GM19468 (cell line): ENCODE results near the gene HAVCR2.
A peak's percentile ranks its signal among the peaks of the same experiment; 100 is the strongest.

ENCODE experiments used
- ATAC-seq: cut with Tn5 transposase; IDR thresholded peaks from one replicate; pipeline ENCODE4 v1.9.1; 2021; ENCODE audit warnings: mild to moderate bottlenecking, moderate library complexity, moderate number of reproducible peaks; ENCODE audit not compliant: unreplicated experiment; ENCODE audit errors: extremely low read depth

HAVCR2 gene

GRCh38 chr5:157108976-157109375, at the start of gene HAVCR2:
HAVCR2 (minus strand) TSS chr5:157109044; CDS start chr5:157108983, 61 bp downstream.
- peak; percentile 85 for ATAC-seq

GRCh38 chr5:157157293-157157891, 48.5 kb upstream of the HAVCR2 start:
- no peak for ATAC-seq

GRCh38 chr5:157155297-157155696, 46.5 kb upstream of the HAVCR2 start:
- ATAC-seq: no peak

GRCh38 chr5:157150995-157151394, 42.2 kb upstream of the HAVCR2 start:
- no peak for ATAC-seq

DNA sequence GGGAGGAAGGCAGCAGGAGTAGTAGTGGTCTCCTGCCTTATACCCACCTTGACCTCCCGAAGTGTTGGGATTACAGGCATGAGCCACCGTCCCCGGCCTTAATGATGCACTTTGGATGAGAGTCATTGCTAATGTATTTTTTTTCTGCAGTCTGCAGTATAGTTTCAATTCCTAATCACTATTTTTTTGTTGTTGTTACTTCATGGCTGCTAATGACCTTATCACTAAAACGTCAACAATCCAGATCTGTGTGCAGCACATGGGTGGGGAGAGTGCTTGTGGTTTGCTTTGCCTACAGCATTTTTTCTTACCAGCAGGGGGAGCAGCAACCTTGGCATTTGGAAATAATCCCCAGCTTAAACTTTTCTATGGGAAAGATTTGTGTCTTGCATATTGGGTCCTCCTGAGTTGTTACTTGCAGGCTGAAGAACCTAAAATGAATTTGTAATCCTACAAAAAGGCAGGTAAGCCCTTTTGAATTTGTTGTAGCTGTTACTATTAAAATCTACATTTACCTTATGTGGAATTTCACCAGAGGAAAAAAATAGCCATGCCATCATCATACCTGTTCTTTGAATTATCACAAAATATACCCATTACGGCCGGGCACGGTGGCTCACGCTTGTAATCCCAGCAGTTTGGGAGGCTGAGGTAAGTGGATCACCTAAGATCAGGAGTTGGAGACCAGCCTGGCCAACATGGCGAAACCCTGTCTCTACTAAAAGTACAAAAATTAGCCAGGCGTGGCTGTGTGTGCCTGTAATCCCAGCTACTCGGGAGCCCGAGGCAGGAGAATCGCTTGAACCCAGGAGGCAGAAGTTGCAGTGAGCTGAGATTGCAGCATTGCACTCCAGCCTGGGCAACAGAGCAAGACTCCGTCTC, 40.1 kb upstream of the HAVCR2 start:
- ATAC-seq: peak; percentile 58

- ATAC-seq: peak; percentile 5
Measured at GRCh38 chr5:157143127-157143971, 34.5 kb upstream of the HAVCR2 start.

DNA sequence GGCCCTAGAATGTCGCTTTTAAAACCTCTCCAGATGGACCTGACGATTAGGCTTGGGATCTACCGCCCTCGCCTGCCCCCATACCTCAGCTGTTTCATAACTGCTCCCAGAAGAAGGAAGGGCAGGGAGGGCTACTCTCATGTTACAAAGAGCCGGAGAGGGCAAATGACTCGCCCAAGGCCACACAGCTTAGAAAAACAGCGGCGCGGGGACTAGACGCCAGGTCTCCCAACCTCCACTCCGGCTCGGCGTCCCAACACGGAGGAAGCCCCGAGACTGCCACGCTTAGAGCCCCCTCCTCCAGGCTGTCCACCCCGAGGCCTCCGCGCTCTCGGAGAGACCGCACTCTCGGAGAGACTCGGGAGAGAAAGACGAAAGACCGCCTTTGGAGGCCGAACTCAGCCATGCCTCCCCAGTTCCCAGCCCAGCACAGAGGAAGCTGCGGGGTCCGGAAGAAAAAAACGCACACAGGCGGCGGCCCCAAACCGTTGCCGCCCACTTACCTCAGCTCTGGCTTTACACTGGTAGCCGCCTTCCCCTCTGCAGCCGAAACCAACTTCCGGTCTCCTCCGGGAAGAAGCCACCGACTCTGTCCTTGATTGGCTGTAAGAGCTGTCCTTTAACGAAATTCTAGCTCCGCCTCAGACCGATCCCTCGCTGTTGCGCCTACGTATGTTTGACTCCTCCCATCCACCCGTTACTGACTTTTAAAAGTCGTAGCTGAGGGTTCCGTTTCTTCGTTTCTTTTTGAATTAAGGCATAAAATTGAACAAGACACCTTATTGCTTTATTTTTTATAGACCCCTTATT, 33.7 kb upstream of the HAVCR2 start, which contains the start of gene MED7:
MED7 (minus strand) TSS at position 549 of the 810 bp plus-strand sequence. CDS start 3,434 bp downstream, outside the sequence.
- ATAC-seq: peak; percentile 99

- no peak for ATAC-seq
Measured at GRCh38 chr5:157137691-157138090, 28.8 kb upstream of the HAVCR2 start.

DNA sequence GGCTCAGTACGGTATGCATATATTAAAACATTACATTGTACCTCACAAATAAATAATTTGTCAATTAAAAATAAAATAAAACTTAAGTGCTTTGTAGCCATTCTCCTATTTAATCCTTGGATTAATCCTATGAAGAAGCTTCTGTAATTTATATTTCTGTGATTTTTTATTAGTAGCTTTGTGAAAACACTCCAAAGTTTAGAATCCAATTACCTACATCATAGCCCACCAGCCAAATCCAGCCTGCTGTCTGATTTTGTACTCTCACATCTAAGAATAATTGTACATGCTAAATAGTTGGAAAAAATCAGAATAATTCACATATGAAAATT, 23.4 kb upstream of the HAVCR2 start:
- no peak for ATAC-seq

GRCh38 chr5:157130925-157131324, 22.1 kb upstream of the HAVCR2 start:
- no peak for ATAC-seq

DNA sequence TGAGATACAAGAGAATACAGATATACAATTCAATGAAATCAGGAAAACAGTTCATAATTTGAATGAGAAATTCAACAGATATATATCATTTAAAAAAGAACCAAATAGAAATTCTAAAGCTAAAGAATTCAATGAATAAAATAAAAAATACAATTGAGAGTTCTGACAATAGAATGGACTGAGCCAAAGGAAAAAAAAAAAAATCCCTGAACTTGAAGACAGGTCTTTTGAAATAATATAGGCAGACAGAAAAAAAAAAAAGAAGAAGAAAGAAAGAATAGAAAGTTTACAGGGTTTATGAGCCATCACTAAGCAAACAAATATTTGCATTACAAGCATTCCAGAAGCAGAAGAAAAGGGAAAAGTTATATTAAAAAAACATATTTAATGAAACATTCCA, 12.9 kb upstream of the HAVCR2 start:
- no peak for ATAC-seq

DNA sequence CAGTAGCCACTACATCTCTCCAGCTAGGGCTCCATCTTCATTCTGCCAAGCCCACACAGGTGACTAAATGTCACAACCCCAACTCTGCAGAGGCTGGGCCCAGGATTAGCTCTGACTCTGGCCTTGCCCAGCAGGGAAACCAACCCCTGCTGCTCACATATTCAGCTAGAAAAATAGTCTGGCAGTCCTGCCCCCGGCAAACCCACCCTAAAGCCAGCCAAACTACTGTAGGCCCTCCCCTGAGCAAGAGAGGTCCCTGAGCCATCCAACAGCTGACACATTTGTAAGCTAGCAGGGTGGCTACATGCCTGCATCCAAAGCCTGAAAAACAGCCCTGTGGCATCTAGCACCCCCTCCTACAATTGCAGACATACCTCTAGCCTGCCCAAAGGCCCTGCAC, 11.3 kb upstream of the HAVCR2 start:
- no peak for ATAC-seq

GRCh38 chr5:157116483-157116954, 7.7 kb upstream of the HAVCR2 start:
- peak; percentile 78 for ATAC-seq

GRCh38 chr5:157115502-157115901, 6.7 kb upstream of the HAVCR2 start:
- ATAC-seq: no peak

DNA sequence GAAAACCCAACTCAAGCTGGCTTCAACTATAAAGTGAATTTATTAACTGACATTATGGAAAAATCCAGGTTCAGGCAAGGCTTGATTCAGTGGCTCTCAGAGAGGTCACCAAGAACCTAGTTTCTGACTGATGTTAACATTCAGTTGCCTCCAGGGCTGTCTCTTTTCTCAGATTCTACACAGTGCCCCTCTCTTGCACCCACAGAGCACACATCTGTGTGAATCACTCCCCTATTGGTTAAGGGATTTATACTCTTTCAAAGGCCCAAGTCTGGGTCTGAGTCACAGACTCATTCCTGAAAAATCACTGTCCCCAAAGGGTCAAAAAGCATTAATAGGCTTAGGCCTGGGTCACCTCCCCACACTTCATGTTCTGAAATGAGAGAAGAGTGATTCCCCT, 6.2 kb upstream of the HAVCR2 start:
- ATAC-seq: no peak

GRCh38 chr5:157113002-157113401, 4.2 kb upstream of the HAVCR2 start:
- no peak for ATAC-seq

DNA sequence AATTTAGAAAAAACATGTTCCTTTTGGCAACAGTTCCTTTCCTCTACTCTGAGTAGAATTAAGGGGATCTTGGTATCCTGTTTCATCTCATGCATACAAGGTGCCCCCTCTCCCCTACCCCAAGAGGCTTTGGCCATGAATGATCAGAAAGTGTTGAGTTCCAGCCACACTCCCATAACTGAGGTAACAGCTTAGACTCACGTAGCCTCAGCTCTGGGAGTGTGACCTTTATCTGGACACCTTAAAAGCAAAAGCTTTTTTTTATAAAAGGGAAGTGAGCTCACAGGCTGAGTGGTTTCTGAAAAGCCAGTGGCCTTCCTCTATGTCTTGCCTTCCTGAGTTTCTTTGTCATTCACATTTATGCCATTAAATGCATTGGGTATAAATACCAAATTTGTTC, 900 bp upstream of the HAVCR2 start:
- ATAC-seq: peak; percentile 62

DNA sequence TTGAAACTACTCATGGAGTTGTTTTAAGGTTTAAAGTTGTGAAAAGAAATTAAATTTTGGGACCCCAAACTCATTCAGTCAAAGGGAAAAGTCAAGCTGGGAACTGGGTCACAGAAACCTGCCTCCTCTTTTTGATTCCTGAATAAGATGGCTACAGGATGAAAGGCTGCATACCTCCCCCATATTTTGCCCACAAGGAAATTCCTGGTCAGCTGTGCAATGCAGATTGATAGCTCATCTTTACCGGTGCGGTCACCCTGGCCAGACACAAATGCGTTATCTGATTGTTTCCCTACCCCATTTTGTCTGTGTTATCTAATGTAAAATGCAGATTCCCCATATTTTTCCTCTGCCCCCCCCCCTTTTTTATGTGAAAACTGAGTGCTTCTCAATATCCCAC, 1.3 kb downstream of the HAVCR2 start:
- ATAC-seq: no peak

DNA sequence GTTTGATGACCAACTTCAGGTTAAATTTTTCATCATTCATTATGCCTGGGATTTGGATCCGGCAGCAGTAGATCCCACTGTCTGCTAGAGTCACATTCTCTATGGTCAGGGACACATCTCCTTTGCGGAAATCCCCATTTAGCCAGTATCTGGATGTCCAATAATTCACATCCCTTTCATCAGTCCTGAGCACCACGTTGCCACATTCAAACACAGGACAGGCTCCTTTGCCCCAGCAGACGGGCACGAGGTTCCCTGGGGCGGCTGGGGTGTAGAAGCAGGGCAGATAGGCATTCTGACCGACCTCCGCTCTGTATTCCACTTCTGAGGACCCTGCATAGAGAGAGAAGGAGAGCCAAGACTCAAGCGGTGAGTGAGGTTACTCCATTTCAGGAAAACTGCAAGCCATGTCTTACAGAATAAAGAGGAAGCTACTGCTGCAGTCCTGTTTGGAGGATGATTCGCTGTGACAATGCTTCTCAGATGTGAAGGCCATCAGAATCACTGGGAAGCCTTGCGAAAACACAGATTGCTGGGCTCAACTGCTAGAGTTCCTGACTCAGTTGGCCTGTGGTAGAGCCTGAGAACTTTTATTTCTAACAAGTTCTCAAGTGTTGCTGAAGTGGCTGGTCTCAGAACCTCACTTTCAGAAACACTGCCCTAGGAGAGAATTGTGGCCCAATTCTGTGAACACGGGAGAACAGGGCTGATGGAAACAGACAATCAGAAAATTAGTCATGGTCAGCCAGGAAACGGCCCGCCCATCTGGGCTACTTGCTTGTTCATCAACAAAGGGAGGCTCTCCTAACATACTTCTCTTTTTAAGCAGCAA, 2.0 kb downstream of the HAVCR2 start:
- ATAC-seq: no peak
